Astrocyte of the spinal cord (primary cell): ENCODE measurements around the gene GRID2.

Experiments
- DNase-seq: peaks from one replicate; pipeline ENCODE4 v3.0.0; 2011; ENCODE audit warnings: low read depth, low spot score
- H3K4me3 ChIP-seq: 2 replicates; pipeline ENCODE4 v1.5.1; 2011; ENCODE audit warnings: low read depth, mild to moderate bottlenecking, low read length, moderate library complexity
- CTCF ChIP-seq: IDR thresholded peaks from 2 replicates; pipeline ENCODE4 v1.5.1; 2012; ENCODE audit warnings: low read depth, mild to moderate bottlenecking, low read length, inconsistent platforms
- in situ Hi-C: cut with HindIII; loops from 2 replicates; pipeline ENCODE4 v1.10.0; 2017; ENCODE audit warnings: low sequenced_read_pairs

GRID2 gene

GRCh38 chr4:92524131-92524530 lies 220.4 kb downstream of the GRID2 start:
- in situ Hi-C loops, result no loop called here
- TF ChIP-seq CTCF, result no peak
- no peak overlapping the region for H3K4me3 ChIP-seq
- DNase-seq, result no peak

GRCh38 chr4:92528541-92528940 lies 224.8 kb downstream of the GRID2 start:
- H3K4me3 ChIP-seq, result no peak overlapping the region
- DNase-seq, result no peak
- in situ Hi-C loops, result no loop called here
- no peak for TF ChIP-seq CTCF

- in situ Hi-C loops, result no loop called here
- DNase-seq, result no peak
- no peak overlapping the region for H3K4me3 ChIP-seq
- TF ChIP-seq CTCF, result no peak
These were observed 225.7 kb downstream of the GRID2 start for GRCh38 chr4:92529510-92529909.

- no peak for DNase-seq
- TF ChIP-seq CTCF, result no peak
- no peak overlapping the region for H3K4me3 ChIP-seq
- in situ Hi-C loops, result no loop called here
These were observed 231.8 kb downstream of the GRID2 start for GRCh38 chr4:92535599-92535998.

GRCh38 chr4:92551616-92552015 lies 247.8 kb downstream of the GRID2 start:
- no peak overlapping the region for H3K4me3 ChIP-seq
- no peak for DNase-seq
- in situ Hi-C loops, result no loop called here
- no peak for TF ChIP-seq CTCF

GRCh38 chr4:92566269-92566668 lies 262.5 kb downstream of the GRID2 start:
- DNase-seq, result no peak
- in situ Hi-C loops, result no loop called here
- no peak for TF ChIP-seq CTCF
- no peak overlapping the region for H3K4me3 ChIP-seq

GRCh38 chr4:92580816-92581215 lies 277.1 kb downstream of the GRID2 start:
- in situ Hi-C loops, result no loop called here
- no peak for DNase-seq
- TF ChIP-seq CTCF, result no peak
- no peak overlapping the region for H3K4me3 ChIP-seq
